OCI-LY1 (cell line): ENCODE measurements around the gene GPR143.

Source experiments
- H2AFZ ChIP-seq: fragments of 200-600 bp; sonication (generic), shearing (Covaris generic); 2 replicates; pipeline ENCODE4 v1.6.0; 2014; ENCODE audit warnings: antibody characterized with exemption, mild to moderate bottlenecking, low read length
- H3F3A ChIP-seq: fragments of 200-600 bp; sonication (generic), shearing (Covaris generic); 2 replicates; pipeline ENCODE4 v1.6.0; 2014; ENCODE audit warnings: mild to moderate bottlenecking, antibody characterized with exemption, low read length, moderate library complexity; ENCODE audit not compliant: insufficient read depth
- H3K27ac ChIP-seq: fragments of 200-600 bp; sonication (generic); 2 replicates; pipeline ENCODE4 v1.5.1; 2014; ENCODE audit warnings: low read length, mixed run types, mild to moderate bottlenecking, low read depth; ENCODE audit not compliant: poor library complexity, severe bottlenecking
- H3K27me3 ChIP-seq: fragments of 200-600 bp; sonication (generic); 2 replicates; pipeline ENCODE4 v1.6.0; 2014; ENCODE audit warnings: antibody characterized with exemption, mild to moderate bottlenecking, low read length, moderate library complexity; ENCODE audit not compliant: insufficient read depth
- H3K36me3 ChIP-seq: fragments of 200-600 bp; sonication (generic); 2 replicates; pipeline ENCODE4 v1.6.1; 2014; ENCODE audit warnings: mild to moderate bottlenecking, antibody characterized with exemption, low read length, moderate library complexity, mixed read lengths; ENCODE audit not compliant: insufficient read depth
- H3K4me1 ChIP-seq: fragments of 200-600 bp; sonication (generic); 2 replicates; pipeline ENCODE4 v1.5.1; 2014; ENCODE audit warnings: mild to moderate bottlenecking, low read length, moderate library complexity; ENCODE audit not compliant: insufficient read depth, severe bottlenecking
- H3K4me2 ChIP-seq: fragments of 200-600 bp; sonication (generic), shearing (Covaris generic); 2 replicates; pipeline ENCODE4 v1.6.1; 2014; ENCODE audit warnings: low read length
- H3K4me3 ChIP-seq: fragments of 200-600 bp; sonication (generic); 2 replicates; pipeline ENCODE4 v1.5.1; 2014; ENCODE audit warnings: low read length, low read depth, mild to moderate bottlenecking, mixed read lengths; ENCODE audit not compliant: poor library complexity, severe bottlenecking
- H3K79me2 ChIP-seq: fragments of 200-600 bp; shearing (Covaris generic); 2 replicates; pipeline ENCODE4 v1.6.1; 2016; ENCODE audit warnings: mixed run types, low read length, mixed read lengths; ENCODE audit not compliant: insufficient read depth
- H3K9ac ChIP-seq: fragments of 200-600 bp; sonication (generic), shearing (Covaris generic); 2 replicates; pipeline ENCODE4 v1.6.1; 2014; ENCODE audit warnings: mild to moderate bottlenecking, low read length, mixed read lengths
- H3K9me2 ChIP-seq: fragments of 200-600 bp; sonication (generic), shearing (Covaris generic); 2 replicates; pipeline ENCODE4 v1.6.1; 2014; ENCODE audit warnings: low read depth, mild to moderate bottlenecking, low read length, mixed read lengths
- H3K9me3 ChIP-seq: fragments of 200-600 bp; shearing (Covaris generic); 2 replicates; pipeline ENCODE4 v1.6.1; 2014; ENCODE audit warnings: low read length, mixed read lengths
- H4K20me1 ChIP-seq: fragments of 200-600 bp; sonication (generic), shearing (Covaris generic); 2 replicates; pipeline ENCODE4 v1.6.0; 2016; ENCODE audit warnings: mild to moderate bottlenecking, low read length; ENCODE audit not compliant: insufficient read depth
- CTCF ChIP-seq: fragments of 200-600 bp; sonication (generic), shearing (Covaris generic); IDR thresholded peaks from 2 replicates; pipeline ENCODE4 v1.5.1; 2017; ENCODE audit warnings: mild to moderate bottlenecking, antibody characterized with exemption, low read length, moderate library complexity, mixed read lengths
- EZH2 ChIP-seq: fragments of 200-600 bp; sonication (generic), shearing (Covaris generic); IDR thresholded peaks from 2 replicates; pipeline ENCODE4 v1.8.0; 2017; ENCODE audit warnings: borderline replicate concordance, mixed run types, mild to moderate bottlenecking, antibody characterized with exemption, low read length, moderate library complexity, mixed read lengths

GPR143 gene

GRCh38 chrX:9688833-9689232 is 76.8 kb downstream of the GPR143 start:
- H2AFZ ChIP-seq, result no peak overlapping the region
- TF ChIP-seq EZH2 (no peak), CTCF (no peak)
- H3K9me2 ChIP-seq, result no peaks in the 10 kb centered on the region
- H3K27me3 ChIP-seq, result no peaks in the 10 kb centered on the region
- H3K4me2 ChIP-seq, result no peak overlapping the region
- H3F3A ChIP-seq, result no peaks in the 10 kb centered on the region
- no peak overlapping the region for H3K27ac ChIP-seq
- H3K4me1 ChIP-seq, result no peaks in the 10 kb centered on the region
- no peaks in the 10 kb centered on the region for H3K9me3 ChIP-seq
- H3K79me2 ChIP-seq, result no peaks in the 10 kb centered on the region
- no peak overlapping the region for H3K4me3 ChIP-seq
- peaks cover 45% of the 10 kb centered on the region for H3K36me3 ChIP-seq
- no peak overlapping the region for H3K9ac ChIP-seq
- no peaks in the 10 kb centered on the region for H4K20me1 ChIP-seq

GRCh38 chrX:9687899-9688298 is 77.7 kb downstream of the GPR143 start:
- H3F3A ChIP-seq, result no peaks in the 10 kb centered on the region
- H4K20me1 ChIP-seq, result no peaks in the 10 kb centered on the region
- no peaks in the 10 kb centered on the region for H3K9me3 ChIP-seq
- H3K4me1 ChIP-seq, result no peaks in the 10 kb centered on the region
- no peak for TF ChIP-seq CTCF
- peaks cover 36% of the 10 kb centered on the region for H3K36me3 ChIP-seq
- no peaks in the 10 kb centered on the region for H3K79me2 ChIP-seq
- no peaks in the 10 kb centered on the region for H3K9me2 ChIP-seq
- H2AFZ ChIP-seq, result no peak overlapping the region
- H3K4me3 ChIP-seq, result no peak overlapping the region
- no peak overlapping the region for H3K4me2 ChIP-seq
- H3K9ac ChIP-seq, result no peak overlapping the region
- H3K27me3 ChIP-seq, result no peaks in the 10 kb centered on the region
- no peak overlapping the region for H3K27ac ChIP-seq

GRCh38 chrX:9683350-9683749 is 82.3 kb downstream of the GPR143 start:
- H3K9me3 ChIP-seq, result no peaks in the 10 kb centered on the region
- H3K9me2 ChIP-seq, result no peaks in the 10 kb centered on the region
- no peak overlapping the region for H3K4me2 ChIP-seq
- no peak overlapping the region for H3K4me3 ChIP-seq
- H3K36me3 ChIP-seq, result peaks cover 16% of the 10 kb centered on the region
- H3K79me2 ChIP-seq, result no peaks in the 10 kb centered on the region
- no peaks in the 10 kb centered on the region for H3K4me1 ChIP-seq
- no peak overlapping the region for H2AFZ ChIP-seq
- no peaks in the 10 kb centered on the region for H4K20me1 ChIP-seq
- H3K27ac ChIP-seq, result no peak overlapping the region
- TF ChIP-seq EZH2 (no peak), CTCF (no peak)
- no peak overlapping the region for H3K9ac ChIP-seq
- no peaks in the 10 kb centered on the region for H3F3A ChIP-seq
- no peaks in the 10 kb centered on the region for H3K27me3 ChIP-seq
